Epithelial cell of proximal tubule (primary cell): ENCODE data around the gene MECP2. TPM values are rescaled to one million over a fixed set of nuclear protein-coding genes. Genes with fewer than 3 reads are reported as not detected.

Source experiments
- DNase-seq: peaks from one replicate; pipeline ENCODE4 v3.0.0-alpha.2; 2011; ENCODE audit warnings: low read depth
- H3K4me3 ChIP-seq: 2 replicates; pipeline ENCODE4 v1.5.1; 2011; ENCODE audit warnings: low read depth, mild to moderate bottlenecking, low read length
- total RNA-seq: library from RNA; depleted of rRNA; stranded (reverse); fragments of >200 nt; gene quantifications from 2 replicates; pipeline ENCODE4 v1.2.3, GENCODE V29; 2015
- TF ChIP-seq, protein P1 (sequence below): conservative IDR thresholded peaks from 2 replicates; pipeline ENCODE4 v1.5.1; 2012; ENCODE audit warnings: low read depth, mild to moderate bottlenecking, low read length

The MECP2 gene
- total RNA-seq, 1 donor from 2014 or later = 18.1 TPM

DNA sequence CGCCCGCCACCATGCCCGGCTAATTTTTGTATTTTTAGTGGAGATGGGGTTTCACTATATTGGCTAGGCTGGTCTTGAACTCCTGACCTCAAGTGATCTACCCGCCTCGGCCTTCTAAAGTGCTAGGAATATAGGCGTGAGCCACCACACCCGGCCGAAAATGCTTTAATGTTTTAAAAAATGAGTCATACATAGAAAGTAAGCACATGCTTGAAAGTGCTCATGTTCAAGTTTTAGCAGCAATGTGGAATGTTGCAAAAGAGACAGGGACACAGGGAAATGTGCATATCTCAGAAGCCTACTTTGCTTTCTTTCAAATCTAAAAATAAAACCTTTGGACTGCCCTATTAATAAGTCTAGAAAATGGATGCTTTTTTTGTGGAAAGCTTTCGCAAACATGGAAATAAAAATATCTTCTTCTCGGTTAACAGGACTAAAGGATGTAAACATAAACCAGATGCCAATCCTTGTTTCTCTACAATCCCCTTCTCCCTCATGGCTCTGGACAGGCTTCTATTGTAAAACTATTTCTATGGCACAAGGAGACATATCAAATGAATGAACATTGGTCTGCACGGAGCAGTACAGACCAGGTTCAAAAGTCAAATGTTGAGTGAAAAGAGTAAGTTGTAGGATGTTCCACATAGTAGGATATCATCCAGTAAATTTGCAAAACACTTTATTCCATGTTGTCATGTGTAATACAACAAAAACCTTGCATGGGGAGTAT, 15.0 kb downstream of the MECP2 start:
- TF ChIP-seq, protein P1, sequence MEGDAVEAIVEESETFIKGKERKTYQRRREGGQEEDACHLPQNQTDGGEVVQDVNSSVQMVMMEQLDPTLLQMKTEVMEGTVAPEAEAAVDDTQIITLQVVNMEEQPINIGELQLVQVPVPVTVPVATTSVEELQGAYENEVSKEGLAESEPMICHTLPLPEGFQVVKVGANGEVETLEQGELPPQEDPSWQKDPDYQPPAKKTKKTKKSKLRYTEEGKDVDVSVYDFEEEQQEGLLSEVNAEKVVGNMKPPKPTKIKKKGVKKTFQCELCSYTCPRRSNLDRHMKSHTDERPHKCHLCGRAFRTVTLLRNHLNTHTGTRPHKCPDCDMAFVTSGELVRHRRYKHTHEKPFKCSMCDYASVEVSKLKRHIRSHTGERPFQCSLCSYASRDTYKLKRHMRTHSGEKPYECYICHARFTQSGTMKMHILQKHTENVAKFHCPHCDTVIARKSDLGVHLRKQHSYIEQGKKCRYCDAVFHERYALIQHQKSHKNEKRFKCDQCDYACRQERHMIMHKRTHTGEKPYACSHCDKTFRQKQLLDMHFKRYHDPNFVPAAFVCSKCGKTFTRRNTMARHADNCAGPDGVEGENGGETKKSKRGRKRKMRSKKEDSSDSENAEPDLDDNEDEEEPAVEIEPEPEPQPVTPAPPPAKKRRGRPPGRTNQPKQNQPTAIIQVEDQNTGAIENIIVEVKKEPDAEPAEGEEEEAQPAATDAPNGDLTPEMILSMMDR = no peak
- DNase-seq = no peak
- H3K4me3 ChIP-seq = no peak overlapping the region

DNA sequence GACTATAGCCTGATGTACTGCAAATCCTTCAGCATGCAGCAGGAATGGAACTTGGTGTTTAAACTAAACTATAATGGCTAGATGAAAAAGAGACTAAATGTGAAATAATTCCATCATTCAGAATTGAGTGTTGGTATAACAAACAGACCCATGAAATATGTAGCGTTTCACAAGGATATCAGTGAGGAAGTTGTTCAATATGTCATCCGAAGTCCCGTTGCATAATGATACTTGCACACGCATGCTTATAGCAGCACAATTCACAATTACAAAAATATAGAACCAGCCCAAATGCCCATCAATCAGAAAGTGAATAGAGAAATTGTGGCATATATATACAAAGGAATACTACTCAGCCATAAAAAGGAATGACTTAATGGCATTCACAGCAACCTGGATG, 20.4 kb downstream of the MECP2 start:
- no peak overlapping the region for H3K4me3 ChIP-seq
- DNase-seq = no peak
- TF ChIP-seq, protein P1 = no peak

DNA sequence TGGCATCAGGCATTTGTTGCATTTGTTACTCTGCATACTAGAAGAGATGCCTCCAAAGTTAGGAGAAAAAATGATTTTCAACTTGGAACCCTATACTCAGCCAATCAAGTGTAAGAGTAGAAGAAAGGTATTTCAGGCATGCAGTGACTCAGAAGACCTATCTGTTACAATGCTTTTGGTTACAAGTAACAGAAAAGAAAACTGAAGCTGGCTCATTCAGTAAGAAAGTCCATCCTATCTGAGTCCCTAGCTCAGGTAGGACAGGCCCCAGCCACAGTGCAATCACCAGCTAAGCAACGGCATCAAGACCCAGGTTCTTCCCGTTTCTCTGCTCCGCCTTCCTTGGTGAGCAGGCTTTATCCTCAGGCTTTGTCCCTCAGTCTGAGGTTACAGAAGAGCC, 23.3 kb downstream of the MECP2 start:
- no peak for DNase-seq
- TF ChIP-seq, protein P1 = no peak
- no peak overlapping the region for H3K4me3 ChIP-seq

DNA sequence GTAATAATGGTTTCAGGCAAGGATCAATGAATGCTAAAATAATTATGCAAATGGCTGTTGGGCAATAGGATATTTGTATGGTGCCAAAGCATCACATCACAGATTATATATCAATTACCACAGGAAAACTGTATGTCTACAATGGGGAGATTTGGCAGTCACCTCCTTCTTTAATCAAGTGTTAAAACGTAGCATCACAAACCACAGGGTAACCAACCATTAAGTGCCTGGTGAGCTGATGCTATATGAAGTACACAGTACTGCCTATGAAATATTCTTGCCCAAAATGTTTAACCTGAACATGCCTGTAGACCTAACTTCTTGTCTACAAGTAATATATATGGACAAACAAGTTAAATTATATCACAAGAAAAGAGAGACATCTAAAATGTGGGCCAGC, 25.3 kb downstream of the MECP2 start:
- TF ChIP-seq, protein P1 = no peak
- H3K4me3 ChIP-seq = no peak overlapping the region
- DNase-seq = no peak

DNA sequence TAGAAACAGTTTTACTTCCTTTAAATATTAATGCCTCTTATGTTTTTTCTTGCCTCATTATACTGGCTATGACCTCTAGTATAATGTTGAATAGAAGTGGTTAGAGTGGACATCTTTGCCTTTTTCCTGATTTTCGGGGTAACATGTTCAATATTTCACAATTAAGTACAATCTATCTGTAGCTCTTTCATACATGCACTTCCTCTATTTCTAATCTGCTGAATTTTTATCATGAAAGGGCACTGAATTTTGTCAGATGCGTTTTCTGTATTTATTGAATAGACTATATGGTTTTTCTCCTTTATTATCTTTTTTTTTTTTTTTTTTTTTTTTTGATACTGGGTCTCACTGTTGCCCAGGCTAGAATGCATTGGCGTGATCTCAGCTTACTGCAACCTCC, 29.0 kb downstream of the MECP2 start:
- DNase-seq = no peak
- H3K4me3 ChIP-seq = no peak overlapping the region
- TF ChIP-seq, protein P1 = no peak

DNA sequence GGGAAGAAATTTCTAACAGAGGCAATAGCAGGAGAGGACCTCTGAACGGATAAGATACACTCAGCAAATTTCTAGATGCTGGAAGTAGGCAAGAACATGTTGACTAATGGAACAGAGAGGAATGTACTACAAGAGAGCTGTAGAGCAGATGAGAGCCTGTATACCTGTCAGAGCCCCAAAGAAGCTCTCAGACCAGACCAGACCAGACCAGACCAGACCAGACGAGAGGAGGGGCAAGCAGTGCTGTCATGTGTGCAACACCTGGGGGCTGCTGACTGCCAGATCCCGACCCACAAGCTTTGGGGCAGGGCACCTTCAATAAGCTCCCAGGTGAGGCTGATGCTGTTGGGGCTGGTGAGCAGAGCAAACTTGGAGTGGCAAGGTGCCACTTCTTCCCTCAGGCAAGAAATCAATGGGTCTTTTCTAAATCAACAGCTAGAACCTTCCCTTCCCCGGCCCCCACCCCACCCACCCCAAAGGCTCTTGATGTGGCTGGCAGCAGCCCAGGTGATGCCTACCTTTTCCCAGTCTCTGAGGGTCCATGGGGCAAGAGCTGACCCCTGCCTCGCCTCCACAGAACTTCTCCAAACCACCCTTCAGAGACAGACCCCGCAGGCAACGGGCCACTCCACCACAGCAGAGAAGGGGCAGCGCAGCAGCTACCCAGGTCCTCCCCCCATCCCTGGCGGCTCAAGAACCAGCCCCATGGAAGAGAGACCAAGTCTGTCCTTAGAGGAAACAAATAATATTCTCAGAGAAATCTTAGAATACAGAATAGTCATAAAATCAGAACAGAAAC, 32.7 kb downstream of the MECP2 start:
- no peak for DNase-seq
- no peak overlapping the region for H3K4me3 ChIP-seq
- TF ChIP-seq, protein P1 = no peak
